GM18511 (cell line): ENCODE data around the gene SLC25A41.
"Not testable (repeated sequence)": the region's sequence is repeated elsewhere in the genome, so short reads cannot be mapped to it uniquely, and the experiment has no call there.

Source experiments
- ATAC-seq: cut with Tn5 transposase; IDR thresholded peaks from one replicate; pipeline ENCODE4 v1.9.1; 2021; ENCODE audit warnings: mild to moderate bottlenecking, moderate library complexity; ENCODE audit not compliant: unreplicated experiment

Gene SLC25A41

GRCh38 chr19:6412447-6413091, 21.0 kb downstream of the SLC25A41 start:
- ATAC-seq: no peak

DNA sequence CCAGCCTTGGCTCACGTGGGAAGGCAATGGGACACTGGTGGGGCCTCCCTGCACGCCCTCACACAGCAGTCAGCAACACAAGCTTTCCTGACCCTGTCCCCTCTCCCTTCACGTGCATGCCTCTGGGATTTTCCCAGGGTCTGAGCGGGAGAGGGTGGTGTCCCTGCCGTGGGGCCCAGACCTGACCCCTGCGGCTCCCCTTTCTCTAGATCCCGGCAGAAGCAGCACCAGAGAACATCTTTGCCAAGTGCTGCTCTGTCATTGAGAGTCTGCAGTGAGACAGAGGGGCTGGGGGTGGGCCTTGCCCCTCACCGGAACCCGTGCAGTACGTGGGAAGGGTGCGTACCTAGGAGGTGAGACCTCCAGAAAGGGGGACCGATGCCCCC, 21.5 kb downstream of the SLC25A41 start:
- no peak for ATAC-seq

- no peak for ATAC-seq
Measured at GRCh38 chr19:6409346-6409745, 24.2 kb downstream of the SLC25A41 start.

- ATAC-seq: no peak
Measured at GRCh38 chr19:6406401-6406800, 27.2 kb downstream of the SLC25A41 start.

DNA sequence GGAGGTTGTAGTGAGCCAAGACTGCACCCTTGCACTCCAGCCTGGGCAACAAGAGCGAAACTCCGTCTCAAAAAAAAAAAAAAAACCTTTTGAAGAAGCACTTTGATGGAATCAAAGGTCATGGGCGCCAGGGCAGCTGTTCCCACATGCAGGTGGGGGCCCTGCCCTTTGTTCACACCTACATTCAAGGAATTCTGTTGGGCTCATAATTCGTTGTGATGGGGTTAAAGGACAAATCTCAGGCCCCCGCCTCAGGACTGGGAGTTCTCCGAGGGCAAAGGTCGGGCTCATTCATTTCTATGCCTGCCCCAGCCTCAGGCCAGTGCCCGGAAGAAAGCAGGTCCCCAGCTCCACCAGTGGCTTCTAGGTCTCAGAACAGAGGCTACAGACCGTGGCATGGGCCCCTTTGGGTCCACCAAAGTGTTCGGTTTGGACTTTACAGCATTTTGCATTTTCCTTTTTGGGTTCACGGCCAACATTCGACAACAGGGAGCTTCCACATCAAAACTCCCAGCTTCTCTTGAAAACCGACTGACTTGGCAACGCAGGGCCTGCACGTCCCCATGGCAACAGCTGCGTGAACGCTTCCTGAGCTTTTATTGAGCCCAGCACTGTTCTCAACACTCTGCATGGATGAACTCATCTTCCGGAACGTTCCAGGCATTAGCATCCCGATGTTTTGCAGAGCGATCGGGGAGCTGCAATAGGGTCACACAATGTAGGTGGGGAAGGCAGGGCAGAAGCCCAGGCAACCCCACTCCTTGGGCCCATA, 30.5 kb downstream of the SLC25A41 start:
- no peak for ATAC-seq

- no peak for ATAC-seq
Measured at GRCh38 chr19:6402058-6402457, 31.5 kb downstream of the SLC25A41 start.

DNA sequence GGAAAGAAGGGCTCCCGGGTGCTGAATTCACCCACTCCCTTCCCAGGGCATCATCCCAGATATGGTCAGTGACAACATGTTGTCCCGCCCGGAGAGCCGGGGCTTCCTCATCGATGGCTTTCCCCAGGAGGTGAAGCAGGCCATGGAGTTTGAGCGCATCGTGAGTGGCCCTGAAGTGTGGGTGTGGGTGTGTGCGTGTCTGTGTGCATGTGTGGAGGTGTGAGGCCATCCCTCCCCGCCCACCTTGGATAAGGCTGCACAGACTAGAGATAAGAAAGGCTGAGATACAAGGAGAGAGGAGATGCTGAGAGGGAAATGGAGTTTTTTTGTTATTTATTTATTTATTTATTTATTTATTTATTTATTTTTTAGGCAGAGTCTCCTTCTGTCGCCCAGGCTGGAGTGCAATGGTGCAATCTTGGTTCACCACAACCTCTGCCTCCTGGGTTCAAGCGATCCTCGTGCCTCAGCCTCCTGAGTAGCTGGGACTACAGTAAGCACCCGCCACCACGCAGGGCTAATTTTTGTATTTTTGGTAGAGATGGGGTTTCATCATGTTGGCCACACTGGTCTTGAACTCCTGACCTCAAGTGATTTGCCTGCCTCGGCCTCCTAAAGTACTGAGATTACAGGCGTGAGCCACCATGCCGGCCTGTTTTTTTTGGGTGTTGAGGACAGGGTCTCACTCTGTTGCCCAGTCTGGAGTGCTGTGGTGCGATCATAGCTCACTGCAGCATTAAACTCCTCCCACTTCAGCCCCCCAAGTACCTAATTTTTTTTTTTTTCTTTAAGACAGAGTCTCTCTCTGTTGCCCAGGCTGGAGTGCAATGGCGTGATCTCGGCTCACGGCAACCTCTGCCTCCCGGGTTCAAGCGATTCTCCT, 33.3 kb downstream of the SLC25A41 start:
- ATAC-seq: not testable (repeated sequence)

DNA sequence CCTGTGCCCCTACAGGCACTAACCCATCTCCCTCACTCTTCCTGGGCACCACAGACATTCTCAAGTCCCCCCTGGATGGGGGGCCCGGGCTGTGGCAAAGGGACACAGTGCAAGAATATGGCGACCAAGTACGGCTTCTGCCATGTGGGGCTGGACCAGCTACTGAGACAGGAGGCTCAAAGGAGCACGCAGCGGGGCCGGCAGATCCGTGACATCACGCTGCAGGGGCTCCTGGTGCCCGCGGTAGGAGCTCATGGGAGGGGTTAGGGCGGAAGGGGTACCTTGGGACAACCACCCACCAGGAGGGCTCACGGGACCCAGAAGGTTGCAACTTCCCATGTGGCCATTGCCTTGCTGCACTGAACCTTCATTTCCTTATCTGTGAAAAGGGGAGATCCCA, 37.3 kb downstream of the SLC25A41 start:
- no peak for ATAC-seq

- no peak for ATAC-seq
Measured at GRCh38 chr19:6394831-6395230, 38.7 kb downstream of the SLC25A41 start.

- ATAC-seq: no peak
Measured at GRCh38 chr19:6393983-6394412, 39.6 kb downstream of the SLC25A41 start.

- peak; percentile 84 for ATAC-seq
Measured at GRCh38 chr19:6393074-6393982, 40.2 kb downstream of the SLC25A41 start, which contains the start of gene GTF2F1. Gene GTF2F1, minus strand, starts transcription at chr19:6393164. Its CDS starts 169 bp downstream, at chr19:6392995.

GRCh38 chr19:6392221-6393073, 41.1 kb downstream of the SLC25A41 start:
- no peak for ATAC-seq

DNA sequence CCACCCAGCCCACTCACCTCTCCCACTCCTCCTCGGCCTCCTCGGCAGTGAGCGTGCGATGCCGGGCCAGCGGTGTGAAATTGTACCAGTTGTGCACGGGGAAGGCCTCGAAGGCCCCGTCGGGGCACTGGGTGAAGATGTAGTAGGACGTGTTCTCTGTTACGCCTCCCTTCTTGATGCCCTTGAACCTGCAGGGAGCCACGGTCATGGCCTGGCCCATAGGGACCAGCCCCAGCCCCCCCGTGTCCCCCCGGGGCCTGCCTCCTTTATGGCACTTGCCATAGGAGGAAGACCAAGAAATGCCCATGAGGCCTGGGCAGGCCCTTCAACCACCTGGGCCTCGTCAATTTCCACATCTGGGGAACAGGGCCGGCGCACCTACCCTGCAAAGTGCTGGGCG, 46.2 kb downstream of the SLC25A41 start:
- no peak for ATAC-seq

GRCh38 chr19:6384381-6384780, 49.2 kb downstream of the SLC25A41 start:
- ATAC-seq: no peak

- no peak for ATAC-seq
Measured at GRCh38 chr19:6383188-6383587, 50.4 kb downstream of the SLC25A41 start.

GRCh38 chr19:6381030-6381750, 52.4 kb downstream of the SLC25A41 start:
- no peak for ATAC-seq

DNA sequence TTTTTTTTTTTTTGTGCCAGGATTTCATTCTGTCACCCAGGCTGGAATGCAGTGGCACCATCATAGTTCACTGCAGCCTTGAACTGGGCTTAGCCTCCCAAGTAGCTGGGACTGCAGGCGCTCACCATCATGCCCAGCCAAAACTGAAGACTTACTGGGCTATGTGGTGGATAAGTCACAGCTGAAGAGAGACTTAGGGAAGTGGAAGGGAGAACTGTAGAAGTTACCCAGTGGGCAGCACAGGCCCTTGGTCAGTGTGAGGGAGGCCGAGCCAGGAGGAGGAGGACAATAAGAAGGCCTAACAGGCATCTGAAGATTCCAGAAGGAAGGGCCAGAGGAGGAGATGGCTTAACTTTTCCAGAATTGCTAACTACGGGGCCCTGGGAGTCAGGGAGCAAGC, 53.8 kb downstream of the SLC25A41 start:
- no peak for ATAC-seq

DNA sequence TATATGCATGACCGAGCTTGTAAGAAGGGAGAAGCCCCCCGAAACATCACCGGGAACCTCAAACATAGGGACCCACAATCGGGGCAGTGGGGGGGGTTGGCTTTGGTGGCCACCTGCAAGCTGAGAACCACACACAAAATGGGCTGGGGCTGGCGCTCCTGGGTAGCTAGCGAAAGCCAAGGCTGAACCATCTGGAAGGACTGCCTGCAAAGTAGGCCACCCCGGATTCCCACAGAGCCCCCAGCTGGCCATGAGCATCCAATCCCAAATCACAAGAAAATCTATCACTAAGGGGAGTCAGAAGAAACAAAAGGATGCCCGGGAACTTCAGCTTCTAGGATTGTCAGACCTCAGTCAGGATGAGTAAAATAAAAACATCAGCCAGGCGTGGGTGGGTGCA, 55.1 kb downstream of the SLC25A41 start:
- no peak for ATAC-seq

GRCh38 chr19:6378041-6378440, 55.5 kb downstream of the SLC25A41 start:
- ATAC-seq: no peak
